ENCODE measurements around the gene AKAP17A. TPM values are rescaled to one million over a fixed set of nuclear protein-coding genes. Genes with fewer than 3 reads are reported as not detected.
A peak's percentile ranks its signal among the peaks of the same experiment; 100 is the strongest.

The AKAP17A gene, protein sequence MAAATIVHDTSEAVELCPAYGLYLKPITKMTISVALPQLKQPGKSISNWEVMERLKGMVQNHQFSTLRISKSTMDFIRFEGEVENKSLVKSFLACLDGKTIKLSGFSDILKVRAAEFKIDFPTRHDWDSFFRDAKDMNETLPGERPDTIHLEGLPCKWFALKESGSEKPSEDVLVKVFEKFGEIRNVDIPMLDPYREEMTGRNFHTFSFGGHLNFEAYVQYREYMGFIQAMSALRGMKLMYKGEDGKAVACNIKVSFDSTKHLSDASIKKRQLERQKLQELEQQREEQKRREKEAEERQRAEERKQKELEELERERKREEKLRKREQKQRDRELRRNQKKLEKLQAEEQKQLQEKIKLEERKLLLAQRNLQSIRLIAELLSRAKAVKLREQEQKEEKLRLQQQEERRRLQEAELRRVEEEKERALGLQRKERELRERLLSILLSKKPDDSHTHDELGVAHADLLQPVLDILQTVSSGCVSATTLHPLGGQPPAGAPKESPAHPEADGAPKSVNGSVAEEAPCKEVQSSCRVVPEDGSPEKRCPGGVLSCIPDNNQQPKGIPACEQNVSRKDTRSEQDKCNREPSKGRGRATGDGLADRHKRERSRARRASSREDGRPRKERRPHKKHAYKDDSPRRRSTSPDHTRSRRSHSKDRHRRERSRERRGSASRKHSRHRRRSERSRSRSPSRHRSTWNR
- 75.7 and 84.7 TPM in 2 replicates for total RNA-seq

DNA sequence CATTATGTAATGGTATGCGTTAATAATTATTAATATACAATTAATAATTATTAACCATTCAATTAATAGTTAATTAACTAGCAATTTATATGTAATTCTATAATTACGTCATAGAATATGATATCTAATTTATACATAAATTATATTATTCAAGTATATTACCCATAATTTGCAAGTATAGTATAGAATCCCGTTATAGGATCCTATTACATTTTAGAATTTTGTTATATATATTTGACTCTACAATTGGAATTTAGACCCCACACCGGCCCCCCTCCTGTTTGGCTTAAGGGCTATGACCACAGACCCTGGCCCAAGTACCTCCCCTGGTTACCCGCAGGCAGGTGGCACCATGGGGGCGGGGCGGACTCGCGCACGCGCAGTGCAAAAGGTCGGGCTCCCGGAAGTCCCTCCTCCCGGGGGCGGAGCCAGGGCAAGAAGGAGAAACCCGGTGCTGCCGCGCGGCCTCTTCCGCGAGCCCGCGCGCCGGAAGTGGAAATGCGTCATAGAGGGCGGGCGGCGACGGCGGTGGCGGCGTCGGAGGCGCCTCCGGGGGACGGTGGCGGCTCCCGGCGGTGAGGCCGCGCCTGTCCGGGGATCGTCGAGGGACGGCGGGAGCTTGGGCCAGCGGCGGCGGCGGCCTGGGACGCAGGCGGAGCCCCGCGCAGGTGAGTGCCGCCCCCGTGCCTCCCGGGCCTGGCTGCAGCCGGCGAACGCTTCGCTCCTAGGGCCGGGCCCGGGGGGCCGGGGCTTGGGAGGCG, at the start of gene AKAP17A:
AKAP17A (plus strand) TSS at position 503 of the 761 bp plus-strand sequence. CDS start 1,859 bp downstream, outside the sequence.
- intact Hi-C loops (cut with micrococcal nuclease): loop anchor here (1.0 to 5.0 kb wide), 11 partner anchors 54 to 1106 kb away; partner anchors contain the start of genes P2RY8 and SLC25A6
- CTCF ChIA-PET: no interaction called here
- POLR2A ChIA-PET: no interaction called here
- Mint-ChIP-seq H3K4me1 (peaks cover 51% of the 10 kb centered on the region), H3K27me3 (no peaks in the 10 kb centered on the region), H3K27ac (peak within 1 kb of the TSS; percentile 83), H3K4me3 (peak within 1 kb of the TSS; percentile 91), H3K36me3 (ENCODE audit: low read depth) (peaks cover 40% of the 10 kb centered on the region), H3K9me3 (no peaks in the 10 kb centered on the region)
- ATAC-seq (ENCODE audit: low read depth) (peak; percentile 84), DNase-seq (peak; percentile 100)
- TF ChIP-seq, protein P1, sequence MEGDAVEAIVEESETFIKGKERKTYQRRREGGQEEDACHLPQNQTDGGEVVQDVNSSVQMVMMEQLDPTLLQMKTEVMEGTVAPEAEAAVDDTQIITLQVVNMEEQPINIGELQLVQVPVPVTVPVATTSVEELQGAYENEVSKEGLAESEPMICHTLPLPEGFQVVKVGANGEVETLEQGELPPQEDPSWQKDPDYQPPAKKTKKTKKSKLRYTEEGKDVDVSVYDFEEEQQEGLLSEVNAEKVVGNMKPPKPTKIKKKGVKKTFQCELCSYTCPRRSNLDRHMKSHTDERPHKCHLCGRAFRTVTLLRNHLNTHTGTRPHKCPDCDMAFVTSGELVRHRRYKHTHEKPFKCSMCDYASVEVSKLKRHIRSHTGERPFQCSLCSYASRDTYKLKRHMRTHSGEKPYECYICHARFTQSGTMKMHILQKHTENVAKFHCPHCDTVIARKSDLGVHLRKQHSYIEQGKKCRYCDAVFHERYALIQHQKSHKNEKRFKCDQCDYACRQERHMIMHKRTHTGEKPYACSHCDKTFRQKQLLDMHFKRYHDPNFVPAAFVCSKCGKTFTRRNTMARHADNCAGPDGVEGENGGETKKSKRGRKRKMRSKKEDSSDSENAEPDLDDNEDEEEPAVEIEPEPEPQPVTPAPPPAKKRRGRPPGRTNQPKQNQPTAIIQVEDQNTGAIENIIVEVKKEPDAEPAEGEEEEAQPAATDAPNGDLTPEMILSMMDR (IDR thresholded peaks at IDR 0.05): no peak

DNA sequence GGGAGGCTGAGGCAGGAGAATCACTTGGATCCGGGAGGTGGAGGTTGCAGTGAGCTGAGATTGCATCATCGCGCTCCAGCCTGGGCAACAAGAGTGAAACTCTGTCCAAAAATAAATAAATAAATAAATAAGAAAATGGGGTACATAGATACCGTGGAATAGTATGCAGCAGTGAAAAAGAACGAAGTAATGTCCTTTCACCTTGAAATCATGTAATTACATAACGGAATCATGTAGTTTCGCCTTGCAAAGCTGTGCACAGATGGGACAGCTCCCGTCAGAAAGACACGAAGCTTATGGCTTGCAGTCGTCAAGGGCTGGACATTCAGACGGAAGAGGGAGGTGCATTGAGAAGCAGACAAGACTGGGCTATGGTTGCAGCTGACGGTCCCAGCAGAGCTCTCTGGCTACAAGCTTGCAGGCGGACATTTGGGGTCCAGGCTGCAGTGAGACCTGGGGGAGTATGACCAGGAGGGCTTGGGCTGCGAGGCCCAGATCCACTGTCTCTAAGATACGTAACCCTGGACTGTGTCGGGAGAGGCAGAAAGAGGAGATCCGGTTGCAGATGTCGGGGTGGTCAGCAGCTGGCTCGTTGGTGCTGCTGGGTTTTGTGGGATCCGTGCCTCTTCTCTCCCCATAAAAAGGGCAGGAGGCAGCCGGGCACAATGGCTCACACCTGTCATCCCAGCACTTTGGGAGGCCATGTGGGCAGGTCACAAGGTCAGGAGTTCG, 48.2 kb upstream of the AKAP17A start:
- H3K27me3 Mint-ChIP-seq: no peaks in the 10 kb centered on the region
- no peak overlapping the region for H3K27ac Mint-ChIP-seq
- H3K36me3 Mint-ChIP-seq (ENCODE audit: low read depth): peaks cover 3% of the 10 kb centered on the region
- TF ChIP-seq, protein P1 (IDR thresholded peaks at IDR 0.05): no peak
- H3K4me1 Mint-ChIP-seq: peaks cover 25% of the 10 kb centered on the region
- no peak overlapping the region for H3K4me3 Mint-ChIP-seq
- ATAC-seq (ENCODE audit: low read depth) (no peak), DNase-seq (peak; percentile 2)
- POLR2A ChIA-PET: no interaction called here
- CTCF ChIA-PET: no interaction called here
- intact Hi-C loops (cut with micrococcal nuclease): no loop called here
- H3K9me3 Mint-ChIP-seq: peaks cover 3% of the 10 kb centered on the region

DNA sequence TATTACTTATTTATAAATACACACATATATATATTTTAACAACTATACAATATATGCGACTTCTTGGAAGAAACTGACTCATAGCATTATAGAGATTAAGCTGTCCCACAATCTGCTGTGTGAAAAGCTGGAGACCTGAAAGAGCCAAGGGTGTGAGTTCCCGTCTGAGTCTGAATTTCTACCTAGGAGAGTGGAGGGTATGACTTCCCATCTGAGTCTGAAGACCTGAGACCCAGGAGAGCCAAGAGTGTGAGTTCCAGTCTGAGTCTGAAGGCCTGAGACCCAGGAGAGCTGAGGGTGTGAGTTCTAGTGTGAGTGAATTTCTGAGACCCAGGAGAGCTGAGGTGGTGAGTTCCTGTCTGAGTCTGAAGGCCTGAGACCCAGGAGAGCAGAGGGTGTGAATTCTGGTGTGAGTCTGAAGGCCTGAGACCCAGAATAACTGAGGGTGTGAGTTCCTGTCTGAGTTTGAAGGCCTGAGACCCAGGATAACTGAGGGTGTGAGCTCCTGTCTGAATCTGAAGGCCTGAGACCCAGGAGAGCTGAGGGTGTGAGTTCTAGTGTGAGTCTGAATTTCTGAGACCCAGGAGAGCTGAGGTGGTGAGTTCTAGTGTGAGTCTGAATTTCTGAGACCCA, 45.5 kb upstream of the AKAP17A start:
- Mint-ChIP-seq H3K27ac (peak overlapping the region; percentile 93), H3K9me3 (peaks cover 3% of the 10 kb centered on the region), H3K4me3 (peak overlapping the region; percentile 6), H3K27me3 (no peaks in the 10 kb centered on the region), H3K36me3 (ENCODE audit: low read depth) (peaks cover 3% of the 10 kb centered on the region), H3K4me1 (peaks cover 41% of the 10 kb centered on the region)
- no peak for ATAC-seq (ENCODE audit: low read depth)
- CTCF ChIA-PET: no interaction called here
- TF ChIP-seq, protein P1 (IDR thresholded peaks at IDR 0.05): no peak
- no peak for DNase-seq
- POLR2A ChIA-PET: no interaction called here
- intact Hi-C loops (cut with micrococcal nuclease): no loop called here

DNA sequence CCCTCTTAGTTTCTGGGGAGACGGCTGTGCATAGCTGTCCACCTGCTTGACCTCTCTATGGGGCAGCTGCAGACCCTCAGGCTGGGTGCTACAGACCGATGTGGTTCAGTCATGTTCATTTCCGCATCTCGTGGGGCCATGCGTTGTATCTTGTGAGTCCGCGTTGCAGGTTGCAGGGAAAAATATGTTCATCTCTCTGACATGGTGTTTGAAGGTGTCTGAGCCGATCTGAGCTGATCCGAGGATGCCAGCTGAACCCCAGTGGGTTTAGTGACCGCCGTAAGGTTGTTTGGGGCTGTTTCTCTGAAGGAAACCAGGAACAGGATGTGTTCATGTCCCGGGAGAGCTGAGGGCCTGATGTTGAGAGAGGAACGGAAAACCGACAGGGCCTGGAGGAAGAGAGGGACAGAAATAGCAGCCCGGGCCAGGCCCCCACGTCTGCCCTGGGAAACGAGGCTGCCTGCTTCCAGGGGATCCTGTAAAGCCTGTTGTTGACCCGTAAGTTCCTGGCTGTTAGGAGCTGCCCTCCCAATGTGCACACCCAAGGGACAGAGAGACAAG, 44.6 kb upstream of the AKAP17A start:
- peaks cover 50% of the 10 kb centered on the region for H3K4me1 Mint-ChIP-seq
- H3K27me3 Mint-ChIP-seq: no peaks in the 10 kb centered on the region
- ChIA-PET CTCF (no interaction called here), POLR2A (no interaction called here)
- DNase-seq: peak; percentile 25
- ATAC-seq (ENCODE audit: low read depth): peak; percentile 66
- TF ChIP-seq, protein P1 (IDR thresholded peaks at IDR 0.05): no peak
- peaks cover 3% of the 10 kb centered on the region for H3K36me3 Mint-ChIP-seq (ENCODE audit: low read depth)
- H3K9me3 Mint-ChIP-seq: peaks cover 3% of the 10 kb centered on the region
- H3K27ac Mint-ChIP-seq: peak overlapping the region; percentile 93
- intact Hi-C loops (cut with micrococcal nuclease): loop anchor here (1.0 kb wide), 1 partner anchor 9 kb away; no protein-coding TSS in a partner anchor
- H3K4me3 Mint-ChIP-seq: peak overlapping the region; percentile 80
